Activated CD8-positive, alpha-beta memory T cell treated with anti-CD3 and anti-CD28 coated beads for 4 hours (primary cell): ENCODE results near the gene SH3RF3.

Source experiments
- DNase-seq, 2 donors: peaks; one replicate each; pipeline ENCODE4 v3.0.0-alpha.2; 2020; ENCODE audit warnings: low read depth in 2 of 2

Gene SH3RF3

GRCh38 chr2:109350526-109350925, 221.5 kb downstream of the SH3RF3 start:
- no peak for DNase-seq

GRCh38 chr2:109351164-109351756, 222.3 kb downstream of the SH3RF3 start:
- DNase-seq = no peak

GRCh38 chr2:109352056-109352897, 223.3 kb downstream of the SH3RF3 start:
- DNase-seq = no peak

- DNase-seq = no peak
Measured at GRCh38 chr2:109352898-109353689, 224.1 kb downstream of the SH3RF3 start.

- no peak for DNase-seq
Measured at GRCh38 chr2:109353806-109354745, 225.1 kb downstream of the SH3RF3 start.

GRCh38 chr2:109355192-109355843, 226.3 kb downstream of the SH3RF3 start:
- no peak for DNase-seq

GRCh38 chr2:109356324-109357035, 227.5 kb downstream of the SH3RF3 start:
- no peak for DNase-seq

- no peak for DNase-seq
Measured at GRCh38 chr2:109364217-109364616, 235.2 kb downstream of the SH3RF3 start.

- no peak for DNase-seq
Measured at GRCh38 chr2:109365131-109365530, 236.1 kb downstream of the SH3RF3 start.

- no peak for DNase-seq
Measured at GRCh38 chr2:109367683-109368082, 238.7 kb downstream of the SH3RF3 start.

- no peak for DNase-seq
Measured at GRCh38 chr2:109368798-109369197, 239.8 kb downstream of the SH3RF3 start.

- no peak for DNase-seq
Measured at GRCh38 chr2:109369671-109370191, 240.7 kb downstream of the SH3RF3 start.

GRCh38 chr2:109370399-109371035, 241.5 kb downstream of the SH3RF3 start:
- DNase-seq = no peak

- no peak for DNase-seq
Measured at GRCh38 chr2:109371481-109372170, 242.6 kb downstream of the SH3RF3 start.

- no peak for DNase-seq
Measured at GRCh38 chr2:109372171-109372568, 243.2 kb downstream of the SH3RF3 start.

GRCh38 chr2:109372614-109373013, 243.6 kb downstream of the SH3RF3 start:
- DNase-seq = no peak

- DNase-seq = no peak
Measured at GRCh38 chr2:109373791-109374547, 245.0 kb downstream of the SH3RF3 start.

GRCh38 chr2:109374548-109375130, 245.6 kb downstream of the SH3RF3 start:
- DNase-seq = no peak
